ENCODE data around the gene USP47.

The USP47 gene

DNA sequence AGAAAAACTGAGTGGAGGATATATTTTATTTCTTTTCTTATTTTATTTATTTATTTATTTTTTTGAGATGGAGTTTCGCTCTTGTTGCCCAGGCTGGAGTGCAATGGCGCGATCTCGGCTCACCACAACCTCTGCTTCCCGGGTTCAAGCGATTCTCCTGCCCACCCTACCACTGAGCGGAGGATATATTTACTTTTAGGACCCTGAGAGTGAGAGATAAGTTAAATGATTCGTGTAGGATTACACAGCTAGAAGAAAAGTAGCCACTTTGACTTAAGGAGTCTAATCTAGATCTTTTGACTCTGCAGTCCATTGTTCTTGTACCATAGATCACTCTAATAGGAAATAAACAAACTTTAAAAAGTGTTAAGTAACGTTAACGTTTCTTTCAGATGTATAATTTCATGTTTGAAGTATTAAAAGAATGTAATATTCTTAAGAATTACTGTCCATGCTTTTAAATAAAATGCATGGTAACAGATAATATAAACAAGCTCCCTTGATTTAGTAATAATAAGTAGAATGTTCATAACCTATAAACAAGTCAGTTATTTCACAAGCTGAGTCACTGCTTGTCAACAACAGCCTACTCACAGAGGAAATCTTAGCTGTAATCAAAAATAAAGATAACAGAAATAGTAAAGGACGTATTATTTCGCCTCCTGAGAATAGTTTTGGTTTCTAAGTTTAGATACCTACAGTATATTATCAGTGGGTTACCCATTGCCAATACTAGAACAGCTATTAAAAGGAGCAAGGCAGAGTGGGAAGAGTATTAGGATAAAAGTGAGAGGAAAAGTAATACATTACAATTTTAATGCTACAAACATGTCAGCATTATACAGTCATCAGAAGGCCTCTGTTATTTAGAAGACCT, 18.6 kb downstream of the USP47 start:
- peak; percentile 17 for DNase-seq (ENCODE audit: insufficient read length, low spot score)
- no peak for FAIRE-seq

DNA sequence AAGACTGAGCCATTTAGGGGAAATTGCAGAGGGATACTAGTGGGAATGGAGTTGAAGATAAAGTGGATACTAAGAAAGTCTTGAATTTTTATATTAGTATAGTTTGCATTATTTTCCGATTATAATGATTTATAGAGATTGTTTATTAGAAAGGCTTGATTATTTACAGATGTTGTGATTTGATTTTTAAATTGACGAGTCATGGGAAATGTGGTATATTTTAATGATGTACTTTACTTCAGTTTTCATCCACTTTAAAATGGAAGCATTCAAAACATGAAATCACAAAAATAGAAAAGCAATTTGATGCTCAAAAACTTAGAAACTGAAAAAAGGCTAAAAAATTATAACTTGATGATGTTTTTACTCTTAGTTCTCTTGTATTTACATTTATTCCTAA, 21.2 kb downstream of the USP47 start:
- FAIRE-seq (no peak), DNase-seq (ENCODE audit: insufficient read length, low spot score) (no peak)

DNA sequence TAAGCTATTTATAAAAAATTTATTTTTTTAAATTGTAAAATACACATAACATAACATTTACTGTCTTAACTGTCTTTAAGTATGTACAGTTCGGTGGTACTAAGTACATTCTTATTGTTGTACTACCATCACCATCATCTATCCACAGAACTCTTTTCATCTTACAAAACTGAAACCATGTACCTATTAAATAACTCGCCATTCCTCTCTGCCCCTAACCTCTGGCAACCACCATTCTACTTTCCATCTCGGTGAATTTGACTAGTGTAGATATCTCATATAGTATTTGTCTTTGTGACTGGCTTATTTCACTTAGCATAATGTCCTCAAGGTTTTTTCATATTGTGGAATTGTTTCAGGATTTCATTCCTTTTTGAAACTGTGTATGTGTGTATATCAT, 22.6 kb downstream of the USP47 start:
- DNase-seq (ENCODE audit: insufficient read length, low spot score) (no peak), FAIRE-seq (no peak)

DNA sequence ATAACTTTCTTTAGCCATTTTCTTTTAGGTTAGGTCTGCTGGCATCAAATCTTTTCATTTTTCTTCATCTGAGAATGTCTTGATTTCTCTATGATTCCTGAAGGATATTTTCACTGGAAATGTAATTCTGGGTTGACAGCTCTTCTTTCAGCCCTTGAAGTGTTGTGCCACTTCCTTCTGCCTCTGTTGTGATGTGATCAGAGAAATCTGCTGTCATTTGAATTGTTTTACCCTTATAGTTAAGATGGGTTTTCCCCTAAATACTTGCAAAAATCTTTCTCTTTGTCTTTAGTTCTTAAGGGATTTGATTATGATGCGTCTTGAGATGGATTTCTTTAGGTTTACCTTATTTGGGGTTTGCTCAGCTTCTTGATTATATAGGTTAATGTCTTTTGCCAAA, 23.0 kb downstream of the USP47 start:
- no peak for DNase-seq (ENCODE audit: insufficient read length, low spot score)
- no peak for FAIRE-seq

DNA sequence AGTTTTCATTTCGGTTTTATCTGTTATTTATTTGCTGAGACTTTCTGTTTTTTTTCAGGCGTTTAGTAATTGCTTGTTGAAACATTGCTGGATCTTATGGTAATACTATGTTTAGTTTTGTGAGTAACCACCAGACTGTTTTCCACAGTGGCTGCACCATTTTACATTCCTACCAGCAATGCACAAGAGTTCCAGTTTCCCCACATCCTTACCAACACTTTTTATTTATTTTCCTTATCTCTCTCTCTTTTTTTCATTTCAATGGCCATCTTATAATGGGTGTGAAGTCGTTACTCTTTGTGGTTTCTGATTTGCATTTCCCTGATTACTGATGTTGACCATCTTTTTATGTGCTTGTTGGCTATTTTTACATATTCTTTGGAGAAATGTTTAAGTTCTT, 23.7 kb downstream of the USP47 start:
- FAIRE-seq: no peak

DNA sequence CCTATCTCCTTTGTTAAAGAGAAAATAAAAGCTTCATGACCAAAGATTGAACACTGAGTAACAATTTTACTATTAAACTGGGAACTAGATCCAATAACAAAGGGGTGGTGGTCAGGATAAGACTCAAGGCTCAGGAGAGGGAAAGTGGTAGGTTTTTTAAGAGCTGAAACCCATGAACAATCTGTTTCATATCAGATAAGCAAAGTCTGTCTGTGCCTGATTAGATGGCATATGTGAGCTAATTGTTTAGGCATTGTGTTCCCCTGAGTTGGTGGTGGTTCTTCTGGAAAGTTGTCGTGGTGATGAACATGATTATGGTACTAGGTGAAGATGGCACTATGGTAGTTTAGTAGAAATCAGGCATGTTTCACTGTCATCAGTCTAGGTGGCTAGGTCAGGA, 24.4 kb downstream of the USP47 start:
- FAIRE-seq: peak; percentile 13
- DNase-seq (ENCODE audit: insufficient read length, low spot score): no peak

More for the DNA sequence above, 23.7 kb downstream of the USP47 start:
- DNase-seq (ENCODE audit: insufficient read length, low spot score): no peak

DNA sequence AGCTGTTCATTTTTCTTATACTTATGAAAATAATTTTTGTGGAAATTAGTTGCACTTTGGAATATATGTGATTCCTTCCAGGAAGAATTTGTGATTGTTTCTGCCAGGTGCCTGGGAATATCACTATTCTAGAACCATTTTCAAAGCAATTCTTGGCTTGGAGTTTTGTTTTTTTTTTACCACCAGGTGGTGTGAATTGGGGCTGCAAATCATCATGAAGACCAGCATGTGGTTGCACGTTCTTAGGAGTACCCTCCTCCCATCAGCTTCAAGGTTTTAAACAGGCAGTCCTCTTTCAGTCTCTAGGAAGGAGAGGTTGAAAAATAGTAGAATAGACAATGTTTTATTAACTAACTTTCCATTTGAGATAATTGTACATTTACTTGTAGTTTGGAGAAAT, 25.9 kb downstream of the USP47 start:
- no peak for DNase-seq (ENCODE audit: insufficient read length, low spot score)
- FAIRE-seq: no peak

DNA sequence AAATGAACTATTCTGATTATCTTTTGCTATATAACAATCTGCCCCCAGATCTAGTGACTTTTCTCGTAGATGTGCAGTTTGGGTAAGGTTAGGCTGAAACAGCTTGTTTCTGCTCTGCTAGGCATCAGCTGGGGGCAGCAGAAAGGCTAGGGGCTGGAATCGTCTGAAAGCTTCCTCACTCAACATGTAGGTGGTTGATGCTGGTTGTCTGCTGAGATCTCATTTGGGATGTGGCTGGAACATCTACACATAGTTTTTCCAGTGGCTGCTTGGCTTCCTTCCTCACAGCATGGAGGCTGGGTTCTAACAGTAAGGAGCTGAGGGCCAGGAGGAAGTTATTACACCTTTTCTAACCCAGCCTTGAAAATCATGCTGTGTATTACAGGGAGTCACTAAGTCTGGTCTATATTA, 30.2 kb downstream of the USP47 start:
- no peak for FAIRE-seq
- DNase-seq (ENCODE audit: insufficient read length, low spot score): no peak

DNA sequence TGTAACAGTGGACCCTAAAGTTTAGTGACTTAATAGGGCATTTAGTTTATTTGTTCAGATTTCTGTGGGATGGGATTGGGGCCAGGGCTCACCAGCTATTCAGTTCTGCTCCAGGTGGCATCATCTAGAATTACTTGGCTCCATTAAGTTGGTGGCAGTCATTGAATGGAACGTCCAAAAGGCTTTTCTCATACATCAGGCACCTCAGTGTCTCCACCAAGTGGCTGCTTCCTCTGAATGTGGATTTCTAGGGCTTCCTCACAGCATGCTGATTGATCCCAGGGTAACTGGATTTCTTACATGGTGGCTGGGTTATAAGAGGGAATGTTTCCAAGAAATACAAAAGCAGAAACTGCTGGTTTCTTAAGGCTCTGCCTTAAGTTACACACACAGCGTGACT, 34.7 kb downstream of the USP47 start:
- DNase-seq (ENCODE audit: insufficient read length, low spot score) (no peak), FAIRE-seq (no peak)

DNA sequence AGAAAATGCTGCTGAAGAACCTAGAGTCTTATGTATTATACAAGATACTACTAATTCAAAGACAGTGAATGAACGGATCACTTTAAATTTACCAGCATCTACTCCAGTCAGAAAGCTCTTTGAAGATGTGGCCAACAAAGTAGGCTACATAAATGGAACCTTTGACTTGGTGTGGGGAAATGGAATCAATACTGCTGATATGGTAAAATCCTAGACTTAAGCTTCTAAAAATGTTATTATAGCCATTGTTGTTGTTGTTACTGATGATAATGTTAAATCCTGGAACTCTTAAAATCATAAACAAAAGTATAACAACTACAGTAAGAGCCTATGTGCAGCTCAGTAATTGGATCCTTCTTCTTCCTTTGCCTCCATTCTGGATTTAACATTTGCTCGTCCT, 38.4 kb downstream of the USP47 start:
- FAIRE-seq (no peak), DNase-seq (ENCODE audit: insufficient read length, low spot score) (no peak)

DNA sequence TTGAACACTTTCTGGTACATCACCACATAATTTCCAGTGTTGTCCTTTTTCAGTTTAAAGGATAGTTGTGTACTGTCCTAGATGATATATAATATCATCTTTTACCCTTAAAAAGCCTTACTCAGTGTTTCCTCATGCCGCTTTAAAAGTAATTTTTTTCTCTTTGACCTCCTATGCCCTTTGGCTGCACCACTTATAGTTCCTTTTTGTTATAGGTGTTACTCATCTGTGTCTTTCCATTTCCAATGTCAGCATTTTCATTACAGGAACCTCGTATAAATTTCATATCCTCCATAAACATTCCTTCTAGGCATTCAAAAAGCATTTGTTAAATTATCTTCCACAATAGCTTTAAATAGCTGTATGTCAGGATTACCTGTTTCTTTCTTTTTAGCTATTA, 40.8 kb downstream of the USP47 start:
- FAIRE-seq: no peak
- no peak for DNase-seq (ENCODE audit: insufficient read length, low spot score)

DNA sequence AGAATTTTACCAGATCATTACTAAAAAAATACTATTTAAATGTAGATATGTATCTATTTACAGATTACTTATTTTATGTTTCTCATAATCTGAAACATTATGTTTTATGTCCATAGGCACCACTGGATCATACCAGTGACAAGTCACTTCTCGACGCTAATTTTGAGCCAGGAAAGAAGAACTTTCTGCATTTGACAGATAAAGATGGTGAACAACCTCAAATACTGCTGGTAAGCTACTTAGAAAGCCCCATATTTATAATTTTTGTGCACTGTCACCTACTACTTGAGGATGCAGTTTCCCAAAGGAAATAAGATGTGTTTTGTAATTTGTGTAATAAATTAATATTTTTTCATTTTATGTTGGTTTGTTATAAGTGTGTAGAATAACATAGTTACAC, 42.6 kb downstream of the USP47 start:
- FAIRE-seq (no peak), DNase-seq (ENCODE audit: insufficient read length, low spot score) (no peak)

DNA sequence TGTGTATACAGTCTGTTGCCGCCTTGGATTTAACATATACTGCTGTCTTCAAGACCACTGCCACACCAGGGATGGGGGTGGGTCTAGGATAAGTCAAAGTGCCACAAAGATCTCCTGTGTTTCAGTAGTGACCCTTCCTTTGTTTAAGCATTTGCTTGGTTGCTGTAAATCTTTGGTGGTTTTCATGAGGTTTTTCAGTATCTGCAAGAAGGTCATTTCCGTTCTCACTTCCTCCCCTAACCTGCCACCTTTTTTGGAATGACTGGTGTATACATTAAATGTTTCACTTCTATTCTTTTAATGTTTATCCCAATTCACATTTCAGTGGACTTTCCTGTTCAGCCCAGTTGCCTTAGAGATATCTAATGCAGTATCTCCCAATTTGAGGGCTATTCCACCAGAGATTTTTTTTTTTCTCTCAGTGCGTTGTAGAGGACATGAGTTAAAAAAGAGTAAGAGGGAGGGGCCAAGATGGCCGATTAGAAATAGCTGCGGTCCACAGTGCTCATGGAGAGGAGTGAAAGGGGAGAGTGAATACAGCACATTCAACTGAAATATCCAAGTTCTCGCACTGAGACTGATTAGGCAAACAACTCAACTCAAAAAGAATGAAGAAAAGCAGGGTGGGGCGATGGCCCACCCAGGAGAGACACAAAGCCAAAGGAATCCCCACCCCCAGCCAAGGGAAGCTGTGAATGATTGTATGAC, 43.2 kb downstream of the USP47 start:
- FAIRE-seq: no peak
- no peak for DNase-seq (ENCODE audit: insufficient read length, low spot score)

DNA sequence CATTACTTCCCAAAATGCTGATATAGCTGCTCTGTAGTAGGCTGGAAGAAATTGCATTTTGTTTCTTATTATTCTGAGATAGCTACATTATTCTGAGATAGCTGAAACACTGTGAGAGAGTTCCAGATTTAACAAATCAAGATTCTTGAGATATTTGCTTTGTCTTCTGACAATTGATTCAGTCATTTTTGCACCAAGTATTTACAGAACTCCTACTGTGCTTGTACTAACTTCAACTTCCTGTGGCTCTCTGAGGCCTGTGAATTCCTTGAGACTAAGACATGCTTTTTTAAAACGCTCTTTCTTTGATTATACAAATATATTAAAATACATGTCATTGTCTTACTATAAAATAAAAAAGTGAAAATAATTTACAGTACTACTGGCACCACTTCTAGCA, 52.7 kb downstream of the USP47 start:
- no peak for FAIRE-seq
- no peak for DNase-seq (ENCODE audit: insufficient read length, low spot score)

DNA sequence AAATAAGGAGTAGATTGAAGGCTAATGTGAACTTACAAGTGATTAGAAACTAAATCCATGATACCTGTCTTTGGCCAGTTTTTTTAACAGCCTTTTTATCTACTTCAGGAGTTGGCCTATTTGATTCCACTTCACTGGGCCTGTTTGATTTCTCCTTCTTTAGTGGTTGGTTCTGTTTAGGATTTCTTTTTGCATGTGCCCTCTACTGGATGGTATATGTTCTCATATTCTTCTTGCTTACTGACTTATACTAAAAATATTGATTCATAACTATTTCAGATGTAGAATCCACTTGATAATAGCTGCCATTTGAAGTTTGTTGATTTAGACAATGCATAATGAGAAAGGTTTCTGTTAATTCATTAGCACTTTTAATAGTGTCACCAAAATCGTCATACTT, 53.9 kb downstream of the USP47 start:
- no peak for FAIRE-seq
- no peak for DNase-seq (ENCODE audit: insufficient read length, low spot score)

DNA sequence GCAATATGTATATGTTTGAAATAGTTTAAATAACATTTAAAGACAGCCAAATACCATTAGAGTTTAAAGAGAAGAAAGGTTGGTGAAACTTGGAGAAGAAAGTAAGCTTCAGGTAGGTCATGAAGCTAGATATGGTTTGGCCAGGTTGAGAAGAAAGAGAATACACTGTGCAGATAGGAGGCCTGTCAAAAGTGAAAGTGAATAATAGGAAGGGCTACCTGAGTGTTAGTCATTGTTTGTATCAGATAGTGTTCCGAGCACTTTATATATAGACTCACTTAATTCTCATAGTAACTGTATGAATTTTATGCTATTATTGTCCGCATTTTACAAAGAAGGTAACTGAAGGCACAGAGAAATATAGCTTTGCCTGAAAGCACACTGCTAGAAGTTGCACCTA, 56.9 kb downstream of the USP47 start:
- DNase-seq (ENCODE audit: insufficient read length, low spot score) (no peak), FAIRE-seq (no peak)

DNA sequence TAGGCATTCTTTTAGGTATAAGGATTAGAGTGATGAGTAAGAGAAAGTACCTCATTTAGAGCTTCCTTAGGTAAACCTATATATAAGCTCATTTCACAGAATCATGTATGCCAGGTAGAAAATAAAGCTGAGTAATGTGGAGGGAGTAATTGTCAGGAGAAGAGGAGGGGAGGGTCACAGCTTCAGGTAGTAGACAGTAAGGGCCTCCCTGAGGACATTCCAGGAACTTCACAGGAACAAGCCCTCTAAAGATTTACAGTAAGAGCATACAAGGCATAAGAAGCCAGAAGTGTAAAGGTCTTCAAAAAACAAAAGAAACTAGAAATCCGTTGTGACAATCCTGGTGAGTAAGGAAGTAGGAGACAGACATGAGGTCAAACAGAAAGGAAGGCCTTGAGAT, 57.6 kb downstream of the USP47 start:
- FAIRE-seq (no peak), DNase-seq (ENCODE audit: insufficient read length, low spot score) (no peak)

DNA sequence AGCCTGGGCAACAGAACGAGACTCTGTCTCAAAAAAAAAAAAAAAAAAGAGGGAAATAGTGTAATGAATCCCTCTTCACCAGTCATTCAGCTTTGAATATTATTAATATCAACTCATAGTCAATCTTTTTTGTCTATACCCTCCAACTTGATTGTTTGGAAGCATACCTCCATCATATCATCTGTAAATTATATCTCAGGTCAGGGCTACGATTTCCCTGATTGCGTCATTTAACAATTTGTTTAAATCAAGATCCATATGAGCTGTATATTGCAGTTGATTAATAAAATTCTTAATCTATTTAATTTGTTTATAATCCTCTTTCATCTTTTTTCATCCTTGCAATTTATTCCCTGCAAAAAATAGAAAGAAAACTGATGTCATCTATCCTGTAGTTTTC, 60.2 kb downstream of the USP47 start:
- DNase-seq (ENCODE audit: insufficient read length, low spot score) (no peak), FAIRE-seq (no peak)

DNA sequence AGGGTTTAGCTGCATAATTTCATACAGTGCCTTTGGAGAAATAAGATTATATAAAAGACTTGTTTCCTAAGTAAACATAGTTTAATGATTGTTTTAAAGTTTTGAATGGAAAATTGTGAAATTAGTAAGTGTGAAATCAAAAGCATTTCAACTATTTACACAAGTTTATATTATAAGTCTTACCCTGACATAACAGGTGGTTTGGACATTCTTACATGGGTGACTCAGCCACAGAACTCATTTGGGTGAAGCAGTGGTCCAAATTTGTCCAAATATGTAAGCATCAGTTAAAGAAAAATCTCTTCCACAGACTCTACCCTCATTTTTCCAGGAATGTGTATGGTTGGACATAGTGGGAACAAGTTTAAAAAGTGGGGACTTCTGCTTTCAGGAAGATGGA, 68.0 kb downstream of the USP47 start:
- FAIRE-seq (no peak), DNase-seq (ENCODE audit: insufficient read length, low spot score) (no peak)

DNA sequence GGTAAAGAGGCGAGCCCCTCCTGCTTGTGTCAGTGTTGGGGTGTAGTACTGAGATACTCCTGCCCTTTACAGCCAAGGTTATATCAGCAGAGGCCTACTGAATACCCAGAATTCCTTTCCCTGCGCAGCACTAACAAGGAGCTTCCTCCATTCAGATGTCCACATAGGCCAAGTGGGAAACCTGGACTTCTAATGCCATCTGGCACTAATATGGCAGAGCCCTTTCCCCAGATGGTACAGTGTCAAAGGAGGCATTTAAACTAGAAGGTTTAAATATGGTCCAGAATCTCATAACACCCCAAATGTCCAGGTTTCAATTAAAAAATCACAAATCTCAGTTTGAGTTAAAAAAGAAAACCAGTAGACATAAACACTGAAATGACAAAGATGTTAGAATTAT, 68.8 kb downstream of the USP47 start:
- DNase-seq (ENCODE audit: insufficient read length, low spot score): no peak
- FAIRE-seq: no peak

DNA sequence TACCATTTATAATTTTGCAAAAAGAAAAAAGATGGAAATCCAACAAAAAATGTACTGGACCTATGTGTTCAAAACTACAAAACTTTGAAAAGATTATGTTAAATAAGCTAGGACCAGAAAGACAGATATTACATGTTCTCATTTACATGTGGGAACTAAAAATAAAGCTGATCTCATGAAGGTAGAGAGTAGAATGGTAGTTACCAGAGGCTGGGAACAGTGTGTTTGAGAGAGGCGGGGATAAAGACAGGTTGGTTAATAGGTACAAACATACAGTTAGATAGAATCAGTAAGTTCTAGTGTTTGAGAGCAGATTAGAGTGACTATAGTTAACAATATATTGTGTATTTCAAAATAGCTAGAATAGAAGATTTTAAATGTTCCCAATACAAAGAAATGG, 71.6 kb downstream of the USP47 start:
- DNase-seq (ENCODE audit: insufficient read length, low spot score): no peak
- FAIRE-seq: no peak

DNA sequence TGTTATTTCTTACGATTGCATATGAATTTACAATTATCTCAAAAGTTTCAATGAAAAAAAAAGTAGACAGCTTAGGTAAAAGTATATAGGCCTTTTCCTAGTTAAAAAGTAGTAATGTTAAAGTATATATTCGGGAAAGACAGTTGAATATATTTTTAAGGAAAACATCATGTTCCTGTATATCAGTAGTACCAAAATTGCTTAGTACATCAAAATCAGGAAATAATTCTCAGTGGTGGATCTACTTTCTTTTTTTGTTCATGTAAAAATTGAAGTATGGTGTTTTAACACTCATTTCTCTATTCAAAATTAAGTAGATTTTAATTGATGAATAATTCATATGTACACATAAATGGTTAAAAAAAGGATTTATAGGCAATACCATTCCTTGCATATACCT, 73.9 kb downstream of the USP47 start:
- no peak for FAIRE-seq
- no peak for DNase-seq (ENCODE audit: insufficient read length, low spot score)

Data from HTR-8/SVneo (cell line).